ENCODE data around the gene SEMA3F.

SEMA3F gene

DNA sequence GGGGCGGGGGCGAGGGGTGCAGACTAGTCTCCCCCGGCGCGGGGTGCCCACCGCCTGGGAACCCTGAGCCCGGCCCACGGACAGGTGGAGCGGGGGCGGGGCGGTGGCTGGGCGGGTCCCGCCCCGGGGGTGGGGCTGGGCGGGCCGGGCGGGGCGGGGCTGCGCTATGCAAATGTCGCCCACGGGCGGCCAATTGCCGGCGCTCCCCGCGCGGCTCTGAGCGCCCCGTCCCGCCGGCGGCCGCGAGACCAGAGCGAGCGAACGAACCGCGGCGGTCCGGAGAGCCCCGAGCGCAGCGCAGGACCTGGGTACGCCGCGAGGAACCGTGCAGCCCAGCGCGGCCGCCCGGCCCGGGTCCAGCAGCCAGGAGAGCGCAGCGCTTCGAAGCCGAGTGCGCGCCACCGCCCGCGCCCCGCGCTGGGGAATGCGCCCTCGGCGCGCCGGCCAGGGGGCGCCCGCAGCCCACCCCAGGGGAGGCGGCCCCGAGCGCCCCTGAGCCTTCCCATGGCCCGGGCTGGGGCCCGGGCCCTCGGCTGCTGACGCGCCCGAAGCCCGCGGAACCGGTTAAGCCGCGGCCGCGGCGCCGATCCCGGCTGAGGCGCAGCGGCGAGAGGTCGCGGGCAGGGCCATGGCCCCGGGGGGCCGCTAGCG is at the start of gene SEMA3F:
SEMA3F (plus strand) TSS at position 485 of the 651 bp plus-strand sequence. CDS start 4,299 bp downstream, outside the sequence.
- peak; percentile 96 for DNase-seq (ENCODE audit: low spot score)

- no peak for DNase-seq (ENCODE audit: low spot score)
Measured at GRCh38 chr3:50111757-50112156, 43.4 kb upstream of the SEMA3F start.

- DNase-seq (ENCODE audit: low spot score), result no peak
Measured at GRCh38 chr3:50112462-50112861, 42.7 kb upstream of the SEMA3F start.

DNA sequence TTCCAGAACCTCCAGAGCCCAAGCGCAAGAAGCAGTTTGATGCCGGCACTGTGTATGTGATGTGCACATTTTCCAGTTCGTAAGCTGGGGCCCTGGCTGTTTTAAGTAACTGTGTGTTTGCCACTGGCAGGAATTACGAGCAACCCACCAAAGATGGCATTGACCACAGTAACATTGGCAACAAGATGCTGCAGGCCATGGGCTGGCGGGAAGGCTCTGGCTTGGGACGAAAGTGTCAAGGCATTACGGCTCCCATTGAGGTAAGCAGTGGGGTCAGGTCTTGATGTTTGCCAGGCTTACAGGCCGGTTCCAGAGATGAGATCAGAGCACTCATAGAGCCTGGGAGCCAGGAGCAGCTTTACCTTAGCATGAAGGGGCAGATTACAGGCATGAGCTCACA is 38.0 kb upstream of the SEMA3F start:
- DNase-seq (ENCODE audit: low spot score), result no peak

GRCh38 chr3:50118237-50118636 is 36.9 kb upstream of the SEMA3F start:
- DNase-seq (ENCODE audit: low spot score), result no peak

GRCh38 chr3:50119786-50120185 is 35.3 kb upstream of the SEMA3F start:
- no peak for DNase-seq (ENCODE audit: low spot score)

- no peak for DNase-seq (ENCODE audit: low spot score)
Measured at GRCh38 chr3:50120364-50121071, 34.6 kb upstream of the SEMA3F start.

- peak; percentile 87 for DNase-seq (ENCODE audit: low spot score)
Measured at GRCh38 chr3:50121072-50122032, 33.8 kb upstream of the SEMA3F start.

GRCh38 chr3:50122071-50122470 is 33.1 kb upstream of the SEMA3F start:
- DNase-seq (ENCODE audit: low spot score), result no peak

GRCh38 chr3:50122661-50123391 is 32.3 kb upstream of the SEMA3F start:
- DNase-seq (ENCODE audit: low spot score), result no peak

DNA sequence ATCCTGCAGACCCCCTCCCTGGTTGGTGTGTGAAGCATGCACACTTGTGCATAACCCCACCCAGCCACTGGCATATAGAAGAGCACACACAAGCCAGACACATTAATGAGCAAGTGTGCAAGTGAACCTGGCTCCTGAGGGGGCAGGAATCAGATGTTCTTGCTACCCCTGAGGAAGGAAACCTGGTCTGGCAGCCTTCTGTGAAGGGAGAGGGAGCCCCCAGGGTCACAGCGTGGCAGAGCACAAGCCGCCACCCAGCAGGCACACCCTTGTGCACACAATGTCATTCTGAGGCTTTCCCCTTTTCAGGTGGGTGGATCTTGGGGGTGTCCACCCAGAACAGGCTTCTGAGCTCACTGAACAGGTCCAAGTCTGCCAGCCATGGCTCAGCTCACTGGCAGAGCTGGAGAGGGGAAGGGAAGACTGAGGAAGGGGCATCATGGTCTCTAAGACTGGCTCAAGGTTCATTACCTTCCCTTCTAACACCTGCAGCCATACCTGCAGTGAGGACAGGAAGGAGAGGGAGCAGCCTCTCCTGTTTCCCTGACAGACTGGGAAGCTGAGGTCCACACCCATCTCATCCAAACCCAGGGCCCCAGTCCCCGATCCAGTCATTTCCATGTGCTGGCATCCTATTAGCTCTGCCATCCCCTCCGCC is 31.6 kb upstream of the SEMA3F start:
- no peak for DNase-seq (ENCODE audit: low spot score)

GRCh38 chr3:50124052-50124799 is 30.9 kb upstream of the SEMA3F start:
- DNase-seq (ENCODE audit: low spot score), result peak; percentile 68

- DNase-seq (ENCODE audit: low spot score), result no peak
Measured at GRCh38 chr3:50124800-50125178, 30.3 kb upstream of the SEMA3F start.

DNA sequence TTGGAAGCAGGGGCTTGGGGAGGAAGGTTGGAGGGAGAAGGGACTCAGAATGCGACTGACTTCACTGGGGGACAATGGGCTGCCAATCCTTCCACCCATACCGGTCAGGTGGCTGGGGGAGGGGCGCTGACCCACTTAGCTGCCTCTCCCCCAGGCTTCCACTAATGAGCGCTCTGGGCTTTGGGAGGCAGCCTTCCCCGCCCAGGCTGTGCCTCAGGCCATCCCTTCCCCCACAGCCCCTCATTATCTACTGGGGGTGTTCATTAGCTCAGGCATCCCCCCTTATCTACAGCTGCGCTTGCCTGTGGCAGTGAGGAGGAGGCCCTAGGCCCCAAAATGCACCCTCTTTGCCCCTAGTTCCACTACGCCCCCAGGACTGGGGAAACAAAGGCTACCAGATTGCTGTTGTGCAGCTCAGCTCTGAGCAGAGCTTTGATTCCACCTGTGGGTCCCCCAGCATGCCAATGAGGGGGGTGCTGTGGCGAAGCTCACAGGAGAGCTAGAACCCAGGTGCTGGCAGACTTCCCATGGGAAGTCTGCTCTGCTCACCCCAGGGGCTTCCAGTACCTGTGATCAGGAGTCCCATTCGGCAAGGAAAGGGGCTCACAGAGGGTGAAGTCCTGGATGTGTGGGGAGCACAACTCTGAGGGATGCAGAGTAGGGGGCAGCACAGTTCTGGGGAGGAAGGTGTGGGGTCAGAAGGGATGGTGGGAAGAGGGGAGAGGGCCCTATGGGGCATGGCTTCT is 29.4 kb upstream of the SEMA3F start:
- no peak for DNase-seq (ENCODE audit: low spot score)

GRCh38 chr3:50126287-50127211 is 28.6 kb upstream of the SEMA3F start:
- DNase-seq (ENCODE audit: low spot score), result peak; percentile 84

DNA sequence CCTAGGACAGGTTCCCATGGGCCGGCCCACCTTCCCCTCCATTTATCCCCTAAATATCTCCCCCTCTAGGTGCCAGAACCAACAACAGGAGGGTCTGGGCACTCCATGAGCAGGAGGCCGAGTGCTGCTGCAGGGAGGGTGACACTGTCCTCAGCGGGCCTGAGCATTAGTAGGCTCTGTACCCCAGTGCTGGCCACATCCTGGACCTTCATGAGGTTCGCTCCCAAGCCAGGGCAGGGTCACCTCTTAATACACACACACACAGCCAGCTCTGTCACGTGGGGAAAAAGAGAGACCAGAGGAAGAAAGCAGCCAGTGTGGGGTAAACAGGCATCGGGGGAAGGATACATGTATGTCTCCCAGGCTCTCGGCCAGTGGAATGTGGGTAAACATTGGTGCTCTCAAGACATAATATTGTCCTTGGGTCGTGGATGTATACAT is 27.9 kb upstream of the SEMA3F start:
- DNase-seq (ENCODE audit: low spot score), result no peak

- no peak for DNase-seq (ENCODE audit: low spot score)
Measured at GRCh38 chr3:50128001-50128400, 27.1 kb upstream of the SEMA3F start.

GRCh38 chr3:50130436-50130835 is 24.7 kb upstream of the SEMA3F start:
- no peak for DNase-seq (ENCODE audit: low spot score)

Data from D341Med (cell line).